GM19035 (cell line): ENCODE data around the gene MDM2.
"Not testable (repeated sequence)": the region's sequence is repeated elsewhere in the genome, so short reads cannot be mapped to it uniquely, and the experiment has no call there.

Experiments
- ATAC-seq: cut with Tn5 transposase; IDR thresholded peaks from one replicate; pipeline ENCODE4 v1.9.1; 2021; ENCODE audit not compliant: unreplicated experiment

Gene MDM2

DNA sequence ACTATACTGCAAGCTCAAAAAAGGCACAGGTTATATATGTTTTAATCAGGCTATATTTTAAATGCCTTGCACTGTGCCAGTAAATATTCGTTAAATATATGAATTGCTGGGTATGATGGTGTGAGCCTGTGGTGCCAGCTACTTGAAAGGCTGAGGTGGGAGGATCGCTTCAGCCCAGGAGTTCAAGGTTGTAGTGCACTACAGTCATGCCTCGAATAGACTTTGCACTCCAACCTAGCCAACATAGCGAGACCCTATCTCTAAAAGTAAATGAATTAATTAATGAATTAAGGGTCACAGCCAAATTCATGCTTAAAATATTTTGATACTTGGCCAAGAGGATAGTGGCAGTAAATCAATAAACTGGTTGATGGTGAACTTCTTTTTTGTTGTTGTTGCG is 22.2 kb upstream of the MDM2 start:
- ATAC-seq, result no peak

DNA sequence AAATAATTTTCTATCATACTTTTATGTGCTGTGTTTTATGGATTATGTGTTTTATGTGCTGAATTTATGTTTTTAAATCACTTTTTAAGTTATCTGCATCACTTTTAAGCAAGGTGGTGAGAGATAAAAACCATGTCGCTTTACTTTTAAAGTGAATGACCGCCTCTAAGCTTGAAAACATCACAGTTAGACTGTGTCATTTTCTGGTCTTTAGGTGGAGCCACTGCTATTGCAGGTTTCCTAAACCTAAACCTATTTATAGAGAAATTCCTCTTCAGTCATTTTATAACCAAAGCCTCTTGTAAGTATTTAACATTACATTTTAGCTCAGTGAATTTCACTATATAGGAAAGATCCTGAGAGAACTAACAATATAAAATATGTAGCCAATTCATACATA is 21.0 kb upstream of the MDM2 start:
- no peak for ATAC-seq

DNA sequence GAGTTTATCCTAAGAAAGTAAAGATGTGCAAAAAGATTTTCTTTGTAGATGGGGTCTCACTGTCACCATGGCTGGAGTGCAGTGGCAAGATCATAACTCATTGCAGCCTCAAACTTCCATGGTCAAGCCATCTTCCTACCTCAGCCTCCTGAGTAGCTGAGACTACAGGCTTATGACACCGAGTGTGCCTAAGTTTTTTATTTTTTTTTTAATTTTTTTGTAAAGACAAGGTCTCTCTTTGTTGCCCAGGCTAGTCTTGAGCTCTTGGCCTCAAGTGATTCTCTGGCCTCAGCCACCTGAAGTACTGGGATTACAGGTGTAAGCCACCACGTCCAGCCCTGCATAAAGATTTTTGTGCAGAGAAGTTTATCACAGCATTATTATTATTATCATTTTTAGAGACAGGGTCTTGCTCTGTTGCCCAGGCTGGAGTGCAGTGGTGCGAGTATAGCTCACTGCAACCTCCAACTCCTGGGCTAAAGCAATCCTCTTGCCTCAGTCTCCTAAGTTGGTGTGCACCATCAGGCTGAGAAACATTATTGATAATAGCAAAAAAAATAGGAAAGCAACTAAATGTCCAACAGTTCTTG is 19.3 kb upstream of the MDM2 start:
- no peak for ATAC-seq

DNA sequence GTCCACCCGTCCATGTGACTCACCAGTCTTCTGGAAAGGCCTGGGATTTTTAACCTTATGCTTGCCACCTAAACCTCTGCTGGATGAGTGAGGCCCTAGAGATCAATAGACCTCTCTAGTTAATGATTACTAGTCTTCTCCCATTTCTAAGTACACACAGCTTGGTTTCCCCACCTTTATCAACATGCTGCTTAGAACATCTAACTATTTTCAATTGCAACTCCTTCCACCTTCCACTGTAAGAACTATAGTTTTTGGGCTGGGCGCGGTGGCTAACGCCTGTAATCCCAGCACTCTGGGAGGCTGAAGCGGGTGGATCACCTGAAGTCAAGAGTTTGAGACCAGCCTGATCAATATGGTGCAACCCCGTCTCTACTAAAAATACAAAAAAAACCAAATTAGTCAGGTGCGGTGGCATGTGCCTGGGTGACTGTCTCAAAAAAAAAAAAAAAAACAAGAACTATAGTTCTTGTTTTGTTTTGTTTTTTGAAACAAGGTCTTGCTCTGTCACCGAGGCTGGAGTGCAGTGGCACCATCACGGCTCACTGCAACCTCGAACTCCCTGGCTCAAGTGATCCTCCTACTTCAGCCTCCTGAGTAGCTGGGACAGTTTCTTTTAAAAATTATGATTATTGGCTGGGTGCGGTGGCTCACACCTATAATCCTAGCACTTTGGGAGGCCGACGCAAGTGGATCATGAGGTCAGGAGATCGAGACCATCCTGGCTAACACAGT is 18.7 kb upstream of the MDM2 start:
- no peak for ATAC-seq

DNA sequence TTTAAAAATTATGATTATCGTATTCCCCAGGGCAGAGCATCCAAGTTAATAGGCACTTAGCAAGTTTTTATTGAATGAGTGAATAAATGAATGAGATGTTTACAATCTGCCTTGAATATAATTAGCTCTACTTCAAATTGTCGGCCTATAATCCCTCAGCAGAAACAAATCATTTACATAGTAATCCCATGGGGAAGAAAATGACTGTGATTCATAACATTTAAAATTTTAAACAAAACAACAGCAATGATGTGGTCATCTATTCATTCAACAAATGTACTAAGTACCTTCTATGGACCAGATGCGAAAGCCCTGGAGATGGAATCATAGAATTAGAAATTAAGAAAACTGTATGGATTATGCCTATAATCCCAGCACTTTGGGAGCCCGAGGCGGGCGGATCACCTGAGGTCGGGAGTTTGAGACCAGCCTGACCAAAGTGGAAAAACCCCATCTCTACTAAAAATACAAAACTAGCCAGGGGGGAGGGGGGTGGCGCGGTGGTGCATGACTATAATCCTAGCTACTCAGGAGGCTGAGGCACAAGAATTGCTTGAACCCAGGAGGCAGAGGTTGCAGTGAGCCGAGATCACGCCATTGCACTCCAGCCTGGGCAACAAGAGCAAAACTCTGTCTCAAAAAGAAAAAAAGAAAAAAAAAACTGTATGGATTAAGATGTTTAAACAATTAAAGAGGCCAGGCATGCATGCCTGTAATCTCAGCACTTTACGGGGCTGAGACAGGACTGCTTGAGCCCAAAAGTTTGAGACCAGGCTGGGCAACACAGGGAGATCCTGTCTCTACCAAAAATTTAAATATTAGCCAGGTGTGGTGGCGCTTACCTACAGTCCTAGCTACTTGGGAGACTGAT is 17.7 kb upstream of the MDM2 start:
- no peak for ATAC-seq

DNA sequence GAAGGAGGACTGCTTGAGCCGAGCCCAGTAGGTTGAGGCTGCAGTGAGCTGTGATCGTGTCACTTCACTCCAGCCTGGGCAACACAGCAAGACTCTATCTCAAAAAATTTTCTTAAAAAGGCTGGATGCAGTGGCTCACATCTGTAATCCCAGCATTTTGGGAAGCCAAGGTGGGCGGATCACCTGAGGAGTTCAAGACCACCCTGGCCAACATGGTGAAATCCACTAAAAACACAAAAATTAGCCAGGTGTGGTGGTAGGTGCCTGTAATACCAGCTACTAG is 17.1 kb upstream of the MDM2 start:
- ATAC-seq, result no peak

DNA sequence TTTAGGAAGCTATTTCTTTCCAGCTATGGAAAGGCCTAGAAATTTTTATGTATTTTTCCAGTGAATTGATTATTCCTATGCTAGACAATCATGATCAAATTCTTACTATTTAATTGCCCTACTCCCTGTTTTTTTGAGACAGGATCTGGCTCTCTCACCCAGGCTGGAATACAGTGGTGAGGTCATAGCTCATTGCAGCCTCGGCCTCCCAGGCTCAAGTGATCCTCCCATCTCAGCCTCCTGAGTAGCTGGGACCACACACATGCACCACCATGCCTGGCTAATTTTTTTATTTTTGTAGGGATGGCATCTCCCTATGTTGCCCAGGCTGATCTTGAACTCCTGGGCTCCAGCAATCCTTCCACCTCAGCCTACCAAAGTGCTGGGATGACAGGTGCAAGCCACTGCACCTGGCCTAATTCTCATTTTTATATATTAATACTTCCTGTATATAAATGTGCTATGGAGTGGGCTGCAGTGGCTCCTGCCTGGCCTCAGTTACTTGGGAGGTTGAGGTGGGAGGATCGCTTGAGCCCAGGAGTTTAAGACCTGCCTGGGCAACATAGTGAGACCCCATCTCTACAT is 16.0 kb upstream of the MDM2 start:
- ATAC-seq, result no peak

DNA sequence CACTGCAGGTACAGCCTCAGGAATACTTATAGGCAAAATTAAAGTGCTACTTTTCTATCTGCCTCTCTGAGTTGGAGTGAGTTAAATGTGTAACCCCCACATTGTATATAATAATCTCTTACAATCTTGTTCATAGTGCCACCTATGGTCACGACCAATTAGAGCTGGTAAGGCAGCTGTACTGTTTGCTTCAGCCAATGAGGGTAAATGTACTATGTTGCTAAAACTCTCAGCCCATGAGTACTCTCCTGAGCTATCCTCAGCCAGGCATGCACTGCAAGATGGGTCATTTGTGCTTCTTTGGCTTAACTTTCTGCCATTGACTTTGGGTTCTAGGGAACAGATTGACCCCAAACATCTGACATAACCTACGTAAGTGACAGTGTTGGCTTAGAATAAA is 15.0 kb upstream of the MDM2 start:
- peak; percentile 88 for ATAC-seq

DNA sequence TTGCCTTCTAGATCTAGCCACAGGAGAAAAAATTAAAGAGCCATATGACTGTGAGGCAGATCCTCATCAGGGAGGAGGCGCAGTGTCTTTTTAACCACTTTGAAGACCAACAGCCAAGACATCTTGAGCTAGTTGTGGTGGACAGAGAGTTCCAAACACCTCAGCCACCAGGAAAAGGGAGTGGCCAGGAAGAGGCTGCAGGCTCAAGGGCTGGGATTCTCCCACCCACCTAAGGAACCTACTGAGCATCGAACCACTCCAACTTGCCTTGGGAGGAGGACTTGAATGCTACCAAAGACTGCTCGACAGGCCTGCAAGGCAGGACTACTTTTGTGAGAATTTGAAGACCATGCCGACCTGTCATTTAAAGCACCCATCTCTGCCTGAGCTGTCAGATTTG is 14.5 kb upstream of the MDM2 start:
- ATAC-seq, result no peak

DNA sequence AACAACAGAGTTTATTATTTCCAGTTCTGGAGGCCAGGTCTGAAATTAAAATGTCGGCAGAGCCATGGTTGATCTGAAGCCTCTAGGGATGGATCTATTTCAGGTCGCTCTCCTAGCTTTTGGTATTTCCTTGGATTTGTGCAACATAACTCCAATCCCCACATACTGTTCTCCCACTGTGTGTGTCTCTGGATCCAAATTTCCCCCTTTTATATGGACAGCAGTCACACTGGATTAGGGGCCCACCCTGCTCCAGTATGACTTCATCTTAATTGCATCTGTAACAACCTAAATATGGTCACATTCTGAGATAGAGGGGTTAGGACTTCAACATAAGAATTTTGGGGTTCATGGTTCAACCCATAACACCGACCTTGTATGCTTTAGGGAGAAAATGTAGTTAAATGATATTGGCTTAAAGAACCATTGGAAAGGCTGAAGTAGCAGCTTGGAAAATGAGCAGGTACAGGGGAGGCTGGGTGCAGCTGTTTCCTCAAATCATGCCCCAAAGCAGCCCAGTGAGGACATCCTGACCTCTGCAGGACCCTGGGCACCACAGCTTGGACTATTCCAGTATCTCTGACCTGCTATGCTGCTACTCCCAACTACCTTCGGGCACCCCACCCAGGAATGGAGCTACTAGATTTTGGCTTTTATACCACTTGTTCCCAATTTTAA is 13.9 kb upstream of the MDM2 start:
- no peak for ATAC-seq

DNA sequence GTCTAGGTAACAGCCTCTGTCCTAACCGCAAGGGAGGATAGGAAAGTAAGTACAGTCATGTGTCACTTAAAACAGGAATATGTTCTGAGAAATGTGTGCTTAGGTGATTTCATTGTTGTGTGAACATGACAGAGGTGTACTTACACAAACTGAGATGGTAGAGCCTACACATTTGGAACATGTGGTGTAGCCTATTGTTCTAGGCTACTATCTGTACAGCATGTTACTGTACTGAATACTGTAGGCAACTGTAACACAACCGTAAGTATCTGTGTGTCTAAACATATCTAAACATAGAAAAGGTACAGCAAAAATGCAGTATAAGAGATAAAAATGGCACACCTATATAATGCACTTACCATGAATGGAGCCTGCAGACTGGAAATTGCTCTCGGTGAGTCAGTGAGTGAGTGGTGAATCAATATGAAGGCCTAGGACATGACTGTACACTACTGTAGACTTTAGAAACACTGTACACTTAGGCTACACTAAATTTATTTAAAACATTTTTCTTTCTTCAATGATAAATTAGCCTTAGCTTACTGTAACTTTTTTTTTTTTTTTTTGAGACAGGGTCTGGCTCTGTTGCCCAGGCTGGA is 13.2 kb upstream of the MDM2 start:
- ATAC-seq, result no peak

DNA sequence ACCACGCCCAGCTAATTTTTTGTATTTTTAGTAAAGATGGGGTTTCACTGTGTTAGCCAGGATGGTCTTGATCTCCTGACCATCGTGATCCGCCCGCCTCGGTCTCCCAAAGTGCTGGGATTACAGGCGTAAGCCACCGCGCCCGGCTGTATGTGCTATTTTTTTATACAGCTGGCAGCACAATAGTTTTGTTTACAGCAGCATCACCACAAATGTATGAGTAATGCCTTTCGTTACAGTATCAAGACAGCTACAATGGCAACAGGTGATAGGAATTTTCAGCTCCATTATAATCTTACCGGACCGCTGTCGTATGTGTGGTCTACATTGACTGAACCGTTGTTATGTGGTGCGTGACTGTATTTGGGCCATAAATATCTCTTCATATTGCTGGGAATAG is 11.6 kb upstream of the MDM2 start:
- no peak for ATAC-seq

DNA sequence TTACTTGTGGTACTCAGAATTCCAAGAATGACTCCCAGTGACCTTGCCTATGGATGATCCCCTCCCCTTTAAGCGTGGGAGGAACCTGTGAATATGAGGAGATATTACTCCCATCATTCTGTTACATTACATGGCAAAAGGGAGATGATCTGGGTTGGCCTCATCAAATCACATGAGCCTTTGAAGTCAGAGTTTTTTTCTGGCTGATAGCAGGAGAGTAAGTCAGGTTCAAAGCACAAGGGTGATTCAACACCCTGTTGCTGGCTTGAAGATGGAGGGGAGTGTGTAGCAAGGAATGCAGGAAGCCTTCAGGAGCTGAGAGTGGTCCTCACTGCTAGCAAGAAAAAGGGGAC is 9.1 kb upstream of the MDM2 start:
- ATAC-seq, result no peak

DNA sequence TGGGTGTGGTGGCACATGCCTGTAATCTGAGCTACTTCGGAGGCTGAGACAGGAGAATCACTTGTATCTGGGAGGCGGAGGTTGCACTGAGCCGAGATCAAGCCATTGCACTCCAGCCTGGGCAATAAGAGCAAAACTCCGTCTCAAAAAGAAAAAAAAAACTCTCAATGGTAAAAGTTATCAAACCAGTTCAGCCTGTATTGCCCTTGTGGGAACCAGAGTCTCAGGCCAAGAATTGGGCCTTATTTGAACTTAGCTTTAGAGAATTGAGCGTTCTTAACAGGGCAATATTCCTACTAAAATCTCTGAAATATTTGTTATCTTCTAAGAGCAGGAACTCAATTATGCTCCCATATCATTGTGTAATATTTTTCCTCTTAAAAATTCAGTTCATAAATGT is 7.7 kb upstream of the MDM2 start:
- ATAC-seq, result no peak

DNA sequence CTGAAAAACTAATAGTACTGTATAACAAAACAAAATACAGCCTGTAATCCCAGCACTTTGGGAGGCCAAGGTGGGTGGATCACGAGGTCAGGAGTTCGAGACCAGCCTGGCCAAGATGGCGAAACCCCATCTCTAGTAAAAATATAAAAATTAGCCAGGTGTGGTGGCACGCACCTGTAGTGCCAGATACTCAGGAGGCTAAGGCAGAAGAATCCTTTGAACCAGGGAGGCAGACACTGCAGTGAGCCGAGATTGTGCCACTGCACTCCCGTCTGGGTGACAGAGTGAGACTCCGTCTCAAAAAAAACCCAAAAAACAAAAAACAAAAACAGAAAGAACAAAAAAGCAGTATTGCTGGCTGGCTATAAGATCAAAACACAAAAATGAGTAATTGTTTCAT is 6.9 kb upstream of the MDM2 start:
- not testable (repeated sequence) for ATAC-seq

DNA sequence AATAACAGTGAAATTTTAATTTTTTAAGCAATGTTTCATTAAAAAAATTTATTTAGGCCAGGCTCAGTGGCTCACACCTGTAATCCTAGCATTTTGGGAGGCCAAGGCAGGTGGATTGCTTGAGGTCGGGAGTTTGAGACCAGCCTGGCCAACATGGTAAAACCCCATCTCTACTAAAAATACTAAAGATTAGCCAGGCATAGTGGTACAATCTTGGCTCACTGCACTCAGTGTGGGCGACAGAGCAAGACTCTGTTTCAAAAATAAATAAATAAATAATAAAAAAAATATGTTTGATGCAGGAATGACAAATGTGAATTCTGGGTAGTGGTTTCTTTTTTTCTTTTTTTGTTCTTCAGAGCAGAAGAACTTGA is 5.6 kb upstream of the MDM2 start:
- ATAC-seq, result not testable (repeated sequence)

DNA sequence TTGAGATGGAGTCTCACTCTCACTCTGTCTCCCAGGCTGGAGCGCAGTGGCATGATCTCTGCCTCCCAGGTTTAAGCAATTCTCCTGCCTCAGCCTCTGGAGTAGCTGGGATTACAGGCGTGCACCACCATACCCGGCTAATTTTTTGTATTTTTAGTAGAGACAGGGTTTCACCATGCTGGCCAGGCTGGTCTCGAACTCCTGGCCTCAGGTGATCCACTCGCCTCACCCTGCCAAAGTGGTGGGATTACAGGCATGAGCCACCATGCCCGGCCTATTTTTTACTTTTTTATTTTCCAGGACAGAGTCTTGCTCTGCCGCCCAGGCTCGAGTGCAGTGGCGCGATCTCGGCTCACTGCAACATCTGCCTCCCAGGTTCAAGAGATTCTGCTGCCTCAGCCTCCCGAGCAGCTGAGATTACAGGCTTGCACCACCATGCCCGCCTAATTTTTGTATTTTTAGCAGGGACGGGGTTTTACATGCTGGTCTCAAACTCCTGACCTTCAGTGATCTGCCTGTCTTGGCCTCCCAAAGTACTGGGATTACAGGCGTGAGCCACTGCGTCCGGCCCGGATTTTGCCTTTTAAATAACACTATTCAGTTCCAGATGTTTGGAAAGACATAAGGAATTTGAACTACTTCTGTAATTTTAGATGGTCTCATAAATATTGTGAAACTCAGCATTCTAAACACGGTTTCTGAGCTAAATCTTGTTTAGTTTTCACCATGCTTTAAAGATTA is 4.9 kb upstream of the MDM2 start:
- not testable (repeated sequence) for ATAC-seq

DNA sequence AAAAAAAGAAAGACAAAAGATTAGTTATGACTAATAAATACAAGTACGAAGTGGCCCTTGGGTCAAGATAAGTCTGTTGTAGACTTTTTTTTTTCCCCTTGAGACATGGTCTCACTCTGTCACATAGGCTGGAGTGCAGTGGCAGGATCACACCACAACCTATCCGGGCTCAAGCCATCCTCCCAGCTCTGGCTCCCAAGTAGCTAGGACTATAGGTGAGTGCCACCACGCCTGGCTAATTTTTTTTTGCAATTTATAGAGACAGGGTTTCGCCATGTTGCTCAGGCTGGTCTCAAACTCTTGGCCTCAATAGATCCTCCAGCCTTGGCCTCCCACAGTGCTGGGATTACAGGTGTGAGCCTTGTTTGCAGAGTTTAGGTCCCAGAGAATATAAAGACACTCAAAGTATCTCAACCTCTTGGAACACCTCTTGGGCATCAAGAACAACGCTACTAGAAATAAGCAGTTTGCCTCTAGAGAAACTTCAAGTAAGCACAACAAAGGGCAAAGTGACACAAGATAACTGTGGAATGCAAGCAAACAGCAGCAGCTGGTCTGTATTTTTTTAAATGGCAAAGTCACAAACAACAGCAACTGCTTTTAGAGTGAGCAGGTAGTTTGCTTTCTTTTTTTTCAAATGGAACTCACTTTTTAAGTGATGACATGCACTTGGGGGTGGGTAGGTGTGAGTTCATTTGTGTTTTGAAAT is 3.9 kb upstream of the MDM2 start:
- ATAC-seq, result no peak

DNA sequence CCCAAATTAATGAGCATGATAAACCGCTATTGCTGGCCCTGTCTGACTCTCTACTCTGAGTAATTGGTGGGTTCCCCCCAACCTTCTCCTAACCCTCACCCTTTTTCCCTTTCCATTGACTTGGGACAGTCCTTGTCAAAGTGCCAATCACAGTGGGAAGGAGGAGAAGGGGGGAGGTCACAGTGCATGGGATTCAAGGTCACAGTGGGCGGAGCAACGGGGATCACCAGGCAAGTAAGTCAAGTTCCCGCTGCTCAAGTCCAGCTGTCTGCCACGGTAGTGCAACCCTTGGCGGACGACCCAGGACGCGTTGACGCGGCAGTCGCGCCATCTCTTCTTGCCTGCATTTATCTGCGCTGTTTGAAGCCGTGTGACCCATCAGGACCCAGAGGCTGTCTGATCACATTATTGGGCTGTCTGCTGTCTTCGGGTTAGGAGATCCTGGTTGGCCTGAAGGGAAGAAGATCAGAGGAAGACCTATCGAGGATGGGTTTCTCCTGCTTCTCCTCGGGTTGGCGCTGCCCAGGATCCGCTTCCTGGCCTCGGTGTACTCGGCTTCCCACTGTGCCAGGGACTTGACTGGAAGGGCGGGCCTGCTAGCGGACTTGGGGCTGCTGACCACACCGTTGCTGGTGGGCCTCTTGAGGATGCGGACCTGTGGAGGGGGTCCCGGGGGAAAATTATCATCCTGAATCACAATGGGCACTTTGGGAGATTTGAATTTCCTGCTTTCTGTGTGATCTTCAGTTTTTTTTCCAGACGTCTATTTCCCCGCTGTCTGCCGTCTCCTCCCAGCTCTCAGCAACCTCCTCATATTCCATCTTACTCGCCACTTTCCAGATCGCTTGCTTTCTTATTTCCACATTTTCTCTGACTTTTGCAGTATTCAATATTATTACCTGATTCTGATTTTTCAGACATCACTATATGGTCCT is 3.1 kb upstream of the MDM2 start:
- ATAC-seq, result no peak
